ENCODE results near the gene CUEDC1.
A peak's percentile ranks its signal among the peaks of the same experiment; 100 is the strongest.
"Not testable (repeated sequence)": the region's sequence is repeated elsewhere in the genome, so short reads cannot be mapped to it uniquely, and the experiment has no call there.

The CUEDC1 gene

GRCh38 chr17:57858838-57859237 lies 96.4 kb downstream of the CUEDC1 start:
- peaks cover 59% of the 10 kb centered on the region for H3K4me1 ChIP-seq
- no peak overlapping the region for H3K4me3 ChIP-seq
- H3K36me3 ChIP-seq, result no peaks in the 10 kb centered on the region
- no peaks in the 10 kb centered on the region for H3K9me3 ChIP-seq
- no peak for TF ChIP-seq Cebpa-rat (IDR thresholded peaks at IDR 0.05)
- H4K20me1 ChIP-seq, result no peaks in the 10 kb centered on the region
- no peak overlapping the region for H3K27ac ChIP-seq
- no peaks in the 10 kb centered on the region; the same call in 1 of the 2 replicates for H3K27me3 ChIP-seq
- H3K4me2 ChIP-seq, result no peak overlapping the region
- no peak overlapping the region for H3K9ac ChIP-seq

GRCh38 chr17:57856792-57857620 lies 98.2 kb downstream of the CUEDC1 start:
- H3K4me3 ChIP-seq, result no peak overlapping the region
- no peaks in the 10 kb centered on the region for H3K9me3 ChIP-seq
- H4K20me1 ChIP-seq, result no peaks in the 10 kb centered on the region
- no peaks in the 10 kb centered on the region; the same call in 1 of the 2 replicates for H3K27me3 ChIP-seq
- no peaks in the 10 kb centered on the region for H3K36me3 ChIP-seq
- no peak overlapping the region for H3K4me2 ChIP-seq
- H3K9ac ChIP-seq, result no peak overlapping the region
- TF ChIP-seq Cebpa-rat (IDR thresholded peaks at IDR 0.05), result no peak
- H3K4me1 ChIP-seq, result peaks cover 50% of the 10 kb centered on the region
- no peak overlapping the region for H3K27ac ChIP-seq

GRCh38 chr17:57855391-57856035 lies 99.7 kb downstream of the CUEDC1 start:
- Histone ChIP-seq H3K36me3 (no peaks in the 10 kb centered on the region), H4K20me1 (no peaks in the 10 kb centered on the region), H3K9me3 (no peaks in the 10 kb centered on the region), H3K27me3 (no peaks in the 10 kb centered on the region), H3K4me3 (no peak overlapping the region), H3K4me1 (peaks cover 48% of the 10 kb centered on the region), H3K9ac (no peak overlapping the region), H3K4me2 (no peak overlapping the region), H3K27ac (no peak overlapping the region)
- no peak for TF ChIP-seq Cebpa-rat (IDR thresholded peaks at IDR 0.05)

GRCh38 chr17:57853695-57854094 lies 101.5 kb downstream of the CUEDC1 start:
- H3K4me3 ChIP-seq, result no peak overlapping the region
- no peaks in the 10 kb centered on the region for H3K9me3 ChIP-seq
- H3K27me3 ChIP-seq, result no peaks in the 10 kb centered on the region
- no peak overlapping the region for H3K4me2 ChIP-seq
- H3K27ac ChIP-seq, result no peak overlapping the region
- no peak for TF ChIP-seq Cebpa-rat (IDR thresholded peaks at IDR 0.05)
- H3K4me1 ChIP-seq, result peaks cover 44% of the 10 kb centered on the region
- 0 out of 2 replicates have a peak, but pooled peaks cover 3% of the 10 kb centered on the region for H3K36me3 ChIP-seq
- no peaks in the 10 kb centered on the region for H4K20me1 ChIP-seq
- H3K9ac ChIP-seq, result no peak overlapping the region

DNA sequence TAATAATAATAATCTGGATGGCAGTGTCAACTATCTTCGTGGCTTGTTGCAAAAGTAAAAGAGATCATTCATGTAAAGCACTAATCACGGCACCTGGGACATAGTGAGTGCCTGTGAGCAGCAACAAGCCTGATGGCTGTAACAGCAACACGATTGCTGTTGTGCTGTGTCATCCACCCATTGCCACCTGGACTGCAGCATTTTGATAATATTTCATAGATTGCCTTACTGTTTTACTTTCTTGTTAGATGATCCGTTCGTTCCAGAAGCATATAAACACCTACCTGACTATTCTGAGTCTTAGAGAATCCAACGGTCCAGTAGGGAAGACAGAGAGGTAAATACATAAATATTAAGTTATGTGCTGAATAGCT lies 102.3 kb downstream of the CUEDC1 start:
- Histone ChIP-seq H3K9me3 (no peaks in the 10 kb centered on the region), H3K4me2 (no peak overlapping the region), H3K36me3 (peaks cover 11% of the 10 kb centered on the region; the same call in 1 of the 2 replicates), H3K9ac (no peak overlapping the region), H3K4me1 (peaks cover 44% of the 10 kb centered on the region), H3K27me3 (no peaks in the 10 kb centered on the region), H4K20me1 (no peaks in the 10 kb centered on the region), H3K27ac (no peak overlapping the region), H3K4me3 (no peak overlapping the region)
- TF ChIP-seq Cebpa-rat (IDR thresholded peaks at IDR 0.05), result no peak

DNA sequence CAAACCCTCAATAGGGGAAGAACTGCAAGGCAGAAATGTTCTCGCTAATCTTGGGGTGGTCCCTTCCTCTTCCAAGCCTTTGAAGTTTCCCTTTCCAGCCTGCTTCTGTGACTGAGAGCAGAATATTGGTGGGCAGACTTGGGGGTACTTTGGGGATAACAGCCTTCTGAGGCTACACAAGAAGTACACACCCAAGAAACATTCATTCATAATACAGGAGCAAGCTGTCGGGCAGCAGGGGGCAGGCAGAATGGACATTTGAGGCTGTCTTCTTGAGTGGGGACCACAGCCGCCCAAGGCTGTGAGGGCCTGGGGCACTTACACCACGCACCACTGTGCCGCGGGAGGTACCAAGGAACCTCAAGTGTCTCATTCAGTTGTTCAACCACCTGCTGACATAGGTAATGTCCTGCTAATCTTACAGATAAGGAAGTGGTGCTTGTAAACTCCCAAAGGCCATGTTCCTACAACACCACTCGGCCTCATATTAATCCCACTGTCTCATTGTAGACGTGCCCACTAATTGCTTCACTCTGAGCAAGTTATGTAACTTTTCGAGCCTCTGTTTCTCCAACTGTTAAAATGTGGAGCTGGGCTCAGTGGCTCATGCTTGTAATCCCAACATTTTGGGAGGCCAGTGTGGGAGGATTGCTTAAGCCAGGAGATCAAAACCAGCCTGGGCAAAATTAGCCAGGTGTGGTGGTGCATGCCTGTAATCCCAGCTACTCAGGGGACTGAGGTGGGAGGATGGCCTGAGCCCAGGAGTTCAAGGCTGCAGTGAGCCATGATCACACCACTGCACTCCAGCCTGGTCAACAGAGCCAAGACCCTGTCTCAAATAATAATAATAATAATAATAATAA lies 102.9 kb downstream of the CUEDC1 start:
- Histone ChIP-seq H3K4me2 (peak overlapping the region; percentile 76), H3K27me3 (no peaks in the 10 kb centered on the region), H3K4me3 (no peak overlapping the region), H3K27ac (peak overlapping the region; percentile 64), H3K4me1 (peaks cover 41% of the 10 kb centered on the region), H3K36me3 (peaks cover 16% of the 10 kb centered on the region; the same call in 1 of the 2 replicates), H4K20me1 (no peaks in the 10 kb centered on the region), H3K9me3 (no peaks in the 10 kb centered on the region), H3K9ac (peak overlapping the region; percentile 62; the same call in 1 of the 2 replicates)
- no peak for TF ChIP-seq Cebpa-rat (IDR thresholded peaks at IDR 0.05)

GRCh38 chr17:57849874-57850754 lies 105.1 kb downstream of the CUEDC1 start, which contains the start of gene MRPS23:
Gene MRPS23 (minus strand): TSS chr17:57850044. CDS start chr17:57850010, 34 bp downstream.
- Histone ChIP-seq H3K9me3 (no peaks in the 10 kb centered on the region), H3K4me2 (peak within 1 kb of the TSS; percentile 97), H3K36me3 (peaks cover 32% of the 10 kb centered on the region), H3K27me3 (no peaks in the 10 kb centered on the region), H3K9ac (peak within 1 kb of the TSS; percentile 87), H3K4me1 (peaks cover 40% of the 10 kb centered on the region), H3K4me3 (peak within 1 kb of the TSS; percentile 85), H3K27ac (peak within 1 kb of the TSS; percentile 88), H4K20me1 (peaks cover 5% of the 10 kb centered on the region; the same call in 1 of the 2 replicates)
- TF ChIP-seq Cebpa-rat (IDR thresholded peaks at IDR 0.05), result no peak

DNA sequence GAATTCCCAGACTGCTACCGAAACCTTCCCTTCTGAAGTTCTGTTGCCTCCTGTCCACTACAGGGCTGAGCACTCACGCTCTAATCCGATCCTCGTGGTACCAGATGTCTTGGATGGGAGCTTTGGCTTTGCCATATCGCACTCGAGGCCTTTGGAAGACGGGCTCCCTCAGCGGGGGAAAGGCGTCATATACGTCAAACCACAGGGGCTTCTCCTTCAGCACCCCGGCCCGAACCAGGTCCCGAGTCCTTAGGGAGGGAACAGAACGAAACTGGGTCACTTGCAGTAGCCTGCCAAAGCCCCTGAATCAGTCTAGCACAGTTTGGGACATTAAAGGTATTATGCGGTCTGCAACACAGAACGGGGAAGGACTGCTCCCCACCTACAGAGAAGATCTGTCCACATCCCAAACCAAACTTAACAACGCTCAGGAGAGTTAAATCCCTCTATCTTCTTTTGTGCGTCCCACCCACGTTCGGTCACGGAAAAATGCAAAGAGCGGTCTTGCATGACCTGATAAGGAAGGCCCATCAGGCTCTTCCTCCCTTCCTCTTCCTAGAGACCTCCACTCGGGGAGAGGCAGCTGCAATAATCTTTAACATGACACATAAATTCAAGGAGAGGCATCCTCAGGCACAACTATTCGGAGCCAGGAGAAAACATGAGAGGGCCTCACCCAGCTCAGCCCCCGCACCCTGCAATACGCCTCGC lies 105.9 kb downstream of the CUEDC1 start:
- Histone ChIP-seq H3K4me3 (peak overlapping the region; percentile 85), H3K4me2 (peak overlapping the region; percentile 97), H3K4me1 (peaks cover 40% of the 10 kb centered on the region), H3K27ac (peak overlapping the region; percentile 88), H3K9ac (peak overlapping the region; percentile 87), H3K27me3 (no peaks in the 10 kb centered on the region), H3K9me3 (no peaks in the 10 kb centered on the region), H4K20me1 (peaks cover 11% of the 10 kb centered on the region; the same call in 1 of the 2 replicates), H3K36me3 (peaks cover 40% of the 10 kb centered on the region)
- TF ChIP-seq Cebpa-rat (IDR thresholded peaks at IDR 0.05), result no peak

- not testable (repeated sequence) for H3K4me2 ChIP-seq, H3K4me3 ChIP-seq, H3K9me3 ChIP-seq, H3K27me3 ChIP-seq, H3K27ac ChIP-seq, H3K9ac ChIP-seq
- Histone ChIP-seq H3K36me3 (peaks cover 63% of the 10 kb centered on the region), H3K4me1 (peaks cover 25% of the 10 kb centered on the region), H4K20me1 (peaks cover 34% of the 10 kb centered on the region; the same call in 1 of the 2 replicates)
These were observed 108.9 kb downstream of the CUEDC1 start for GRCh38 chr17:57846056-57846945.

All from BLaER1 (cell line).